GM18526 (cell line): Measurements from ENCODE around the gene FSCN2.

ENCODE experiments used
- POLR2A ChIP-seq: IDR thresholded peaks from 3 replicates; pipeline ENCODE4 v1.6.1; 2011; ENCODE audit not compliant: insufficient read length; ENCODE audit errors: extremely low read depth

FSCN2 gene

GRCh38 chr17:81526662-81527571 lies 1.3 kb upstream of the FSCN2 start:
- TF ChIP-seq POLR2A, result no peak

GRCh38 chr17:81528384-81528650 lies 140 bp downstream of the FSCN2 start:
- no peak for TF ChIP-seq POLR2A

GRCh38 chr17:81528651-81529436 lies 667 bp downstream of the FSCN2 start:
- TF ChIP-seq POLR2A, result no peak

- TF ChIP-seq POLR2A, result no peak
Observed at GRCh38 chr17:81529437-81529803, 1.2 kb downstream of the FSCN2 start.

- no peak for TF ChIP-seq POLR2A
Observed at GRCh38 chr17:81532490-81533287, 4.5 kb downstream of the FSCN2 start.

GRCh38 chr17:81533339-81534141 lies 5.4 kb downstream of the FSCN2 start:
- no peak for TF ChIP-seq POLR2A

- no peak for TF ChIP-seq POLR2A
Observed at GRCh38 chr17:81534157-81535006, 6.2 kb downstream of the FSCN2 start.

GRCh38 chr17:81535007-81535328 lies 6.8 kb downstream of the FSCN2 start:
- no peak for TF ChIP-seq POLR2A

GRCh38 chr17:81535480-81536298 lies 7.5 kb downstream of the FSCN2 start:
- no peak for TF ChIP-seq POLR2A

- TF ChIP-seq POLR2A, result no peak
Observed at GRCh38 chr17:81536299-81537290, 8.4 kb downstream of the FSCN2 start.

GRCh38 chr17:81537343-81537855 lies 9.2 kb downstream of the FSCN2 start:
- TF ChIP-seq POLR2A, result no peak
